ENCODE results near the gene CAMK2B. TPM values are rescaled to one million over a fixed set of nuclear protein-coding genes. Genes with fewer than 3 reads are reported as not detected.

The CAMK2B gene
- total RNA-seq, result 10 to 100 TPM; 35.3 to 64.8 (median 46.0) TPM

- Histone ChIP-seq H3K36me3 (no peaks in the 10 kb centered on the region), H3K9me3 (no peaks in the 10 kb centered on the region), H3K4me1 (peaks cover 30 to 36% of the 10 kb centered on the region in 2 donors), H3K27me3 (no peaks in the 10 kb centered on the region), H3K4me3 (peak within 1 kb of the TSS; percentile 53 to 61 (median 58)), H3K27ac (peak within 1 kb of the TSS; percentile 94 to 98 (median 95))
- peak; percentile 10 to 26 for ATAC-seq
- in situ Hi-C loops (cut with MboI; ENCODE audit: low sequenced_read_pairs in 4 of 4) (no loop called here), intact Hi-C loops (cut with DNase I; ENCODE audit: low total_unique reads) (loop anchor here (1.0 to 5.0 kb wide), 3 partner anchors 42 to 152 kb away; no protein-coding TSS in a partner anchor)
- no peak for DNase-seq
- peak in 1 of 2 donors; percentile 51 for TF ChIP-seq POLR2A (IDR thresholded peaks at IDR 0.05)
- no peak for TF ChIP-seq CTCF (IDR thresholded peaks at IDR 0.05 in 4 of 5, conservative IDR thresholded peaks at IDR 0.05 in 1 of 5)
Measured at GRCh38 chr7:44325201-44325671, at the start of gene CAMK2B. Gene CAMK2B (minus strand): TSS chr7:44325594. CDS start chr7:44325421, 173 bp downstream.

GRCh38 chr7:44374007-44374763 is 48.8 kb upstream of the CAMK2B start:
- H3K4me1 ChIP-seq, result no peaks in the 10 kb centered on the region
- in situ Hi-C loops (cut with MboI; ENCODE audit: low sequenced_read_pairs in 4 of 4) (loop anchor here in 3 of 4 donors (5.0 to 10.0 kb wide), 2 partner anchors 101 to 103 kb away; no protein-coding TSS in a partner anchor), intact Hi-C loops (cut with DNase I; ENCODE audit: low total_unique reads) (loop anchor here (10.0 kb wide), 1 partner anchor 191 kb away; no protein-coding TSS in a partner anchor)
- H3K36me3 ChIP-seq, result no peaks in the 10 kb centered on the region
- H3K9me3 ChIP-seq, result no peaks in the 10 kb centered on the region
- TF ChIP-seq CTCF (IDR thresholded peaks at IDR 0.05 in 4 of 5, conservative IDR thresholded peaks at IDR 0.05 in 1 of 5) (no peak), POLR2A (IDR thresholded peaks at IDR 0.05) (no peak)
- DNase-seq (no peak), ATAC-seq (no peak)
- H3K27ac ChIP-seq, result no peak overlapping the region
- H3K27me3 ChIP-seq, result no peaks in the 10 kb centered on the region
- no peak overlapping the region for H3K4me3 ChIP-seq

- Histone ChIP-seq H3K27ac (no peak overlapping the region), H3K4me1 (no peaks in the 10 kb centered on the region), H3K9me3 (no peaks in the 10 kb centered on the region), H3K27me3 (peaks cover 0 to 3% (median 0%) of the 10 kb centered on the region in 3 donors), H3K36me3 (no peaks in the 10 kb centered on the region), H3K4me3 (no peak overlapping the region)
- in situ Hi-C loops (cut with MboI; ENCODE audit: low sequenced_read_pairs in 4 of 4), result loop anchor here in 3 of 4 donors (5.0 to 10.0 kb wide), 2 partner anchors 101 to 104 kb away; no protein-coding TSS in a partner anchor
- ATAC-seq (no peak), DNase-seq (no peak)
- TF ChIP-seq CTCF (IDR thresholded peaks at IDR 0.05 in 4 of 5, conservative IDR thresholded peaks at IDR 0.05 in 1 of 5) (no peak), POLR2A (IDR thresholded peaks at IDR 0.05) (no peak)
- intact Hi-C loops (cut with DNase I; ENCODE audit: low total_unique reads), result loop anchor here (10.0 kb wide), 1 partner anchor 191 kb away; no protein-coding TSS in a partner anchor
Measured at GRCh38 chr7:44373418-44373740, 48.0 kb upstream of the CAMK2B start.

- TF ChIP-seq CTCF (IDR thresholded peaks at IDR 0.05 in 4 of 5, conservative IDR thresholded peaks at IDR 0.05 in 1 of 5), result no peak
- no peak for TF ChIP-seq POLR2A (IDR thresholded peaks at IDR 0.05)
- Histone ChIP-seq H3K9me3 (no peaks in the 10 kb centered on the region), H3K4me1 (no peaks in the 10 kb centered on the region), H3K27me3 (peaks cover 0 to 3% (median 0%) of the 10 kb centered on the region in 3 donors), H3K4me3 (no peak overlapping the region), H3K27ac (no peak overlapping the region), H3K36me3 (no peaks in the 10 kb centered on the region)
- no peak for DNase-seq
- no peak for ATAC-seq
- in situ Hi-C loops (cut with MboI; ENCODE audit: low sequenced_read_pairs in 4 of 4) (loop anchor here in 3 of 4 donors (5.0 to 10.0 kb wide), 2 partner anchors 102 to 105 kb away; no protein-coding TSS in a partner anchor), intact Hi-C loops (cut with DNase I; ENCODE audit: low total_unique reads) (loop anchor here (10.0 kb wide), 1 partner anchor 192 kb away; no protein-coding TSS in a partner anchor)
Measured at GRCh38 chr7:44372560-44373417, 47.4 kb upstream of the CAMK2B start.

Data from gastrocnemius medialis (tissue), 4 donors.